NCI-H146 treated with DMSO at 0.1 percent for 48 hours (cell line): ENCODE data around the gene TAS2R43.
"Not testable (repeated sequence)": the region's sequence is repeated elsewhere in the genome, so short reads cannot be mapped to it uniquely, and the experiment has no call there.

ENCODE experiments used
- DNase-seq: peaks from one replicate; lab custom pipeline; 2025; ENCODE audit not compliant: unreplicated experiment; lab: John Stamatoyannopoulos, UW

The TAS2R43 gene

DNA sequence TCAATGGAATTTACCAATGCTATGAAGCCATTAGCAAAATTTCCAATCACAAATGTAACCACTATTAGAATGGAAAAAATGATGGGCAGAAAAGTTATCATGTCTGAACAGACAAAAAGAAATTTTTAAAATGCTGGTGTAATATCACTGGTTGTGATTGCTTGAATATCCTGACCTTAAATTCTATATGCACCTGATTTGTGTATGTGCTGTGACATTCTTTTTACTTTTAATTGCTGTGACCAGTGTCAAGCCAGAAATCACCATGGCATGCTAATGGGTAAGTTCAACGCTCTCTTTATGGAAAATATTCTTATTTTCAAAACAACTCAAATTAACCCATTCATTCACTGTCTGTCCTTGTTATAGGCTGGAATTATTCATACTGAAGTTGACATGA lies 29.9 kb downstream of the TAS2R43 start, which contains the start of gene TAS2R46:
Gene TAS2R46, minus strand, starts transcription at position 101 of the 400 bp plus-strand sequence. Its CDS starts 0 bp downstream, at position 101.
- not testable (repeated sequence) for DNase-seq

DNA sequence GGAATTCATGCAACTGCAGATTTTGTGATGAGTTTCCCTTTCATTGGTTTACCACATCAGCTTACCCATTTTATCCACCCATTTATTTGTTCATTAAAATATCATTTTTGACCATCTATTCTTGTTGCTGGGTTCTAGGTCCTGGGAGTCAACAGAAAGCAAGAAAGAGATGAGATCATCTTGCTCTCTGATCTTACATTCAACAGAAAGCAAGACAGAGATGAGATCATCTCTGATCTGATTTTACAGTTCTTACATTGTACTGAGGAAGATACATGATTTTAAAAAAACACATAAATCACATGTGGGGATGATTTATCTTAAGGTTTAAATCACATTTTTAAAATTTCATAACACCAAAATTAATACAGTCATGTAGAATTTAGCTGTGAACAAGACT lies 32.3 kb downstream of the TAS2R43 start:
- no peak for DNase-seq

DNA sequence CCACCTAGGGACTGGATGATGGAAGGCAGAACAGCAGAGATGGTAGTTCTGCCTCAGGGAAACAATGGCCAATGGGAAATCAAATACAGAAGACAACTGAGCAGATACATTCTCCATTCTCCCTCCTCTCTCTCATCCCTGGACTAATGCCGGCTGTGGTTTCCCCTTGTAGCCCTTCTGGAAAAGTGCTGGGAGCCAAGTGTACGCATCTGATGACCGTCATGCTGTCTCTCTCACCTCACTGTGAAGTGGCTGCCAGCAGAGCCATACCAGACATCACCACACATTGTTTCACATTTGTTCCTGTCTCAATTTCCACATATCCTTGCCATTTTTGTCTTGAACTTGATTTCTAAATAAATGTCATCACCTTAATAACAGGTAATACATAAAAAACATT lies 33.1 kb downstream of the TAS2R43 start:
- no peak for DNase-seq

DNA sequence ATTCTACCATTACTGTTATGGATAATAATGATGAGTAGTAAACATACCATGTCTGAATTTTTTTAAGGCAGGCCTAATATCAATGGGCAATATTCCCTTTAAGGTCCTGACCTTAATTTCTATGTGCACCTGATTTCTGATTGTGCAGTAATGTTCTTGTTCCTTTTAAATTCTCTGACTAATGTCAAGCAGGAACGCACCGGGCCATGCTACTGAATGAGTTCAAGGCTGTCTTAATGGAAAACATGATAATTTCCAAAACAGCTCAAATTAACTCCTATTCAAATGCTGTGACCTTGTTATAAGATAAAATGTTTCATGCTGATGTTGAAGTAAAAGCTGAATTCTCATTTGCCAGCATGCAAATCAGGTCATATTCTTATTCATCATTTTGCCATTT lies 36.8 kb downstream of the TAS2R43 start:
- no peak for DNase-seq

DNA sequence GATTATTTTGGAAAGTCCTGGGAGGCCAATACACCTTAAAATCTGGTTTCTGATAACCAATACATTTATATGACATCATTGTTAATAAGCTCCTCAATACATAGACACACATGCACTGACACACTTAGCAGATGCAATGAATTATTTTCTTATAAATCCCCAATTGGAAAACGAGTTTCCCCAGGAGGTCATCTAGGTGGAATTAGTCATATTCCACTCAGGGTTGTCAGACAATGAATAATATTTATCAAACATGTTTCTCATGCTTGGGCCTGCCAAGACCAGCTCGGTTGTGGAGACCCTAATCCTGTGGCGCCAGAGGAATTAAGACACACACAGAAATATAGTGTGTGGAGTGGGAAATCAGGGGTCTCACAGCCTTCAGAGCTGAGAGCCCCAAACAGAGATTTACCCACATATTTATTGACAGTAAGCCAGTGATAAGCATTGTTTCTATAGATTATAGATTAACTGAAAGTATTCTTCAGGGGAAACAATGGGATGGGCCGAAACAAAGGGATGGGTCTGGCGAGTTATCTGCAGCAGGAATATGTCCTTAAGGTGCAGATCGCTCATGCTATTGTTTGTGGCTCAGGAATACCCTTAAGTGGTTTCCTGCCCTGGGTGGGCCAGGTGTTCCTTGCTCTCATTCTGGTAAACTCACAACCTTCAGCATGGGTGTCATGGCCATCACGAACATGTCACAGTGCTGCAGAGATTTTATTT lies 42.1 kb downstream of the TAS2R43 start:
- not testable (repeated sequence) for DNase-seq

DNA sequence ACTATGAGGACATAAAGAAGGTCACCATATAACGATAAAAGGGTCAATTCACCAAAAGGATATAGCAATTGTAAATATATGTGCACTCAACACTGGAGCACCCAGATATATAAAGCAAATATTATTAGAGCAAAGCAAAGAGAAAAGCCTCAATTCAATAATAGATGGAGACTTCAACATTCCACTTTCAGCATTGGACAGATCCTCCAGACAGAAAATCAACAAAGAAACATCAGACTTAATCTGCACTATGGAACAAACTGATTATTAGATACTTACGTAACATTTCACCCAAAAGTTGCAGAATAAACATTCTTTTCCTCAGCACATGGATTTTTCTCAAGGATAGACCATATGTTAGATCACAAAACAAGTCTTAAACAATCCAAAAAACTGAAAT lies 50.7 kb downstream of the TAS2R43 start:
- not testable (repeated sequence) for DNase-seq
